Measurements from ENCODE around the gene CD74. TPM values are rescaled to one million over a fixed set of nuclear protein-coding genes. Genes with fewer than 3 reads are reported as not detected.
"Not testable (repeated sequence)": the region's sequence is repeated elsewhere in the genome, so short reads cannot be mapped to it uniquely, and the experiment has no call there.

Gene CD74
- total RNA-seq, 1 donor from 2014 or later, result 194 TPM

- no peak for DNase-seq
Observed at GRCh38 chr5:150441813-150442698, 29.3 kb upstream of the CD74 start.

DNA sequence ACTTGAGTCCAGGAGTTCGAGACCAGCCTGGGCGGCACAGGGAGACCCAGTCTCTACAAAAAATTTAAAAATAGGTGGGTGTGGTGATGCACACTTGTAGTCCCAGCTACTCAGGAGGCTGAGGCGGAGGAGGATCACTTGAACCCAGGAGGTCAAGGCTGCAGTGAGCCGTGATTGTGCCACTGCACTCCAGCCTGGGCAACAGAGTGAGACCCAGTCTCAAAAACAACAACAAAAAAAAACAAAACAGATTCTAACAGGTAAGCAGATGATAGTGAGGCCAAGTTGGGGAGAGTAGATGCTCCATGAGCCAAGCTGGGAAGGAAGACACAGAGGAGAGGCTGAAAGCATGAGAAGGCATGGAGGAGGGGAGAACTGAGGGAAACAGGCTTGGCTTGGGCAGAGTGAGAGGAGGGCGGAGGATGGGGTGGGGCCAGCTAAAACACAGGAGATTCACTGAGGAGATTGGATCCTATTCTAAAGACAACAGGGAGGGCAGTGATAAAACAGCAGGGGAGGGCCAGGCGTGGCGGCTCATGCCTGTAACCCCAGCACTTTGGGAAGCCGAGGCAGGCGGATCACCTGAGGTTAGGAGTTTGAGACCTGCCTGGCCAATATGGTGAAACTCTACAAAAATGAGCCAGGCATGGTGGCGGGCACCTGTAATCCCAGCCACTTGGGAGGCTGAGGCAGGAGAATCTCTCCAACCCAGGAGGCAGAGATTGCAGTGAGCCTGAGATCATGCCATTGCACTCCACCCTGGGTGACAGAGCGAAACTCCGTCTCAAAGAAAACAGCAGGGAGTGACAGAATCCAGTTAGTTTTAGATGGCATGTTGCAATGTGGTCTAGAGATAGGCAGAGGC, 28.5 kb upstream of the CD74 start:
- DNase-seq, result no peak

- DNase-seq, result no peak
Observed at GRCh38 chr5:150438873-150439546, 26.3 kb upstream of the CD74 start.

- peak; percentile 53 for DNase-seq
Observed at GRCh38 chr5:150436141-150436680, 23.5 kb upstream of the CD74 start.

- DNase-seq, result peak; percentile 68
Observed at GRCh38 chr5:150434464-150434863, 21.8 kb upstream of the CD74 start.

DNA sequence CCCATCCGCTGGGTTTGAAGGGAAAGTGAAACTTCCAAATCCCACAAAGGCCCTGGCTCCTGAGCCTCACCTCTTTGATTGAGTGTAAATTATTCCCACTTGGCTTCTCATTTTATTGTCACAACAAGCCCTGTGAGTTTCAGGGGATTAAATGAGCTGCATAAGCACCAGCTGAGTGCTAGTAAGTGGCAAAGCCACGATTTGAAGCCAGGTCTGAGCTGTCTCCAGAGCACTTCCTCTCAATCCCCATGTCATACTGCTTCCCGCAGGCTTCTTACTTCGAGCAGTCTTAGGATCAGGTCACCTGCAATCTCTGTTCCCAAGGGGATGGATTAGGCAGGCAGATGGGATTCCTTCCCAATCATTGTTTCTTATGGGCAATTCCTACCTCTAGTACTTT, 18.9 kb upstream of the CD74 start:
- DNase-seq, result no peak

DNA sequence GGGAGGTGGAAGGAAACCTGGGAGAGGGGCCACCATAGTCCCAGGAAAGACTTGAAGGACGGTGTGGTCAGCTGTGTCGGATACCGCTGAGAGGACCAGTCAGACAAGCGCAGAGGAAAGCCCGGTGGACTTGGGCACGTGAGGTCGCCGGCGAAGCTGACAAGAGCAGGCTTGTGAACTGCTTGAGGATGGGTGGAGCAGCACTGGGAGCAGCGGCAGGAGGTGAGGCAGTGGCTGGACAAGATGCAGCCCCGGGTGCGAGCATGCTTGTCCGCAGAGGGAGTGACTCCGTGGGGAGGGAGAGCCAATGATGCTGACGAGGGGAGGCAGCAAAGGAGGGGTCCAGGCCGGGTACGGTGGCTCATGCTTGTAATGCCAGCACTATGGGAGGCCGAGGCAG, 18.3 kb upstream of the CD74 start:
- no peak for DNase-seq

DNA sequence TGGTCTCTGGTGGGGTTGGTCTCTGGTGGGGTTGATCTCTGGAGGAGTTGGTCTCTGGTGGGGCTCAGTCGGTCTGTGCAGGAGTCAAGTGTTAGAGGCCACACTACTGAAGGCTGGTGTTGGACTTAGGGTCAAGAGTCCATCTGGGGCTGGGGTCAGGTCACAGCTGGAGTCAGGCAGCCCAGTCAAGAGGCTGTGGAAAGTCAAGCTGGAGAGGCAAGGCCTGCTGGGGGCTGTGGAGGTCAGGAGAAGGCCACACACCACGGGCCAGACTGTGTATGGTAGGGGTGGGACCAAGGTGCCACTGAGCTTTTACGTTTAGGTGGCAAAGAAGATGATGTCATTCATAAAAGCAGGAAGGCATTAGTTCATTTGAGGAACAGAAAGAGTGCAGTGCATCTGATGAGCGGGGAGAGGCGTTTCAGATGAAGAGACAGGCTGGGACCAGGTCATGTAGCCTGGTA, 16.7 kb upstream of the CD74 start:
- no peak for DNase-seq

- DNase-seq, result no peak
Observed at GRCh38 chr5:150428978-150429377, 16.3 kb upstream of the CD74 start.

- no peak for DNase-seq
Observed at GRCh38 chr5:150428106-150428876, 15.6 kb upstream of the CD74 start.

DNA sequence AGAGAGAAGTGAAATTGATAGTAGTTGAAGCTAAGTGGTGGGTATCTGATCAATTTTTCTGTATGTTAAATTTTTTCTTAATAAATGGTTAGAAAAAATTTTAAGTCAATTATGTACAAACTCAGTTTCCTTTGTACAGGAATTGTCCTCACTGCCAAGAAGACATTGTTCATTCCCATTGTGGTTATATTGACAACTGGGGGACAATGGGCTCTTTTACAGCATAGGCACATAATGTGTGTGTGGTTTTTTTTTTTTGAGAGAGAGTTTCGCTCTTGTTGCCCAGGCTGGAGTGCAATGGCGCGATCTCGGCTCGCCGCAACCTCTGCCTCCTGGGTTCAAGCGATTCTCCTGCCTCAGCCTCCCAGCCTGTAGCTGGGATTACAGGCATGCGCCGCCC, 13.5 kb upstream of the CD74 start:
- not testable (repeated sequence) for DNase-seq

- DNase-seq, result no peak
Observed at GRCh38 chr5:150422758-150423157, 10.0 kb upstream of the CD74 start.

- DNase-seq, result no peak
Observed at GRCh38 chr5:150422075-150422474, 9.4 kb upstream of the CD74 start.

- DNase-seq, result no peak
Observed at GRCh38 chr5:150419630-150420270, 7.0 kb upstream of the CD74 start.

DNA sequence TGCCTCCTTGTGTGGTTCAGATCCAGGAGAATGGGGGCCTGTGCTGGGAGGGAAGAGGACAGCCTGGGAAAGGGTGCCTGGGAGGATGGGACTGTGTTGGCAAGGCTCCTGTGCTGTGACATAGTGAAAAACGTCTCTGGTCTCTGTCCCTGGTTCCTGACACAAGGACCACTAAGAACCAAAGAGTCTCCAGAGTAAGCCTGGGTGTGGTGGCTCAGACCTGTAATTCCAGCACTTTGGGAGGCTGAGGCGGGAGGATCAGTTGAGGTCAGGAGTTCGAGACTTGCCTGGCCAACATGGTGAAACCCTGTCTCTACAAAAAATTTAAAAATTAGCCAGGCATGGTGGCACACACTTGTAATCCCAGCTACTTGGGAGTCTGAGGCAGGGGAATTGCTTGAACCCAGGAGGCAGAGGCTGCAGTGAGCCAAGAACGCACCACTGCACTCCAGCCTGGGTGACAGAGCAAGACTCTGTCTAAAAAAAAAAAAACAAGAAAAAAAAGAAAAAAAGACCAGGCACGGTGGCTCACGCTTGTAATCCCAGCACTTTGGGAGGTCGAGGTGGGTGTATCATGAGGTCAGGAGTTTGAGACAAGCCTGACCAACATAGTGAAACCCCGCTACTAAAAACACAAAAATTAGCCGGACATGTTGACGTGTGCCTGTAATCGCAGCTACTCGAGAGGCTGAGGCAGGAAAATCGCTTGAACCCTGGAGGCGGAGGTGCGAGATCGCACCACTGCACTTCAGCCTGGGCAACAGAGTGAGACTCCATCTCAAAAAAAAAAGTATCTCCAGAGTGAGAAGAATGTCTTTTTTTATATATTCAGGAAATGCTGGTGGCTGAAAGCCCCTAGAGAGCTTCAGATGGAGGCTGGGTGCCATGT, 1.4 kb upstream of the CD74 start:
- not testable (repeated sequence) for DNase-seq

GRCh38 chr5:150413176-150413901, 629 bp upstream of the CD74 start:
- DNase-seq, result no peak

- DNase-seq, result no peak
Observed at GRCh38 chr5:150411245-150411979, 1.3 kb downstream of the CD74 start.

DNA sequence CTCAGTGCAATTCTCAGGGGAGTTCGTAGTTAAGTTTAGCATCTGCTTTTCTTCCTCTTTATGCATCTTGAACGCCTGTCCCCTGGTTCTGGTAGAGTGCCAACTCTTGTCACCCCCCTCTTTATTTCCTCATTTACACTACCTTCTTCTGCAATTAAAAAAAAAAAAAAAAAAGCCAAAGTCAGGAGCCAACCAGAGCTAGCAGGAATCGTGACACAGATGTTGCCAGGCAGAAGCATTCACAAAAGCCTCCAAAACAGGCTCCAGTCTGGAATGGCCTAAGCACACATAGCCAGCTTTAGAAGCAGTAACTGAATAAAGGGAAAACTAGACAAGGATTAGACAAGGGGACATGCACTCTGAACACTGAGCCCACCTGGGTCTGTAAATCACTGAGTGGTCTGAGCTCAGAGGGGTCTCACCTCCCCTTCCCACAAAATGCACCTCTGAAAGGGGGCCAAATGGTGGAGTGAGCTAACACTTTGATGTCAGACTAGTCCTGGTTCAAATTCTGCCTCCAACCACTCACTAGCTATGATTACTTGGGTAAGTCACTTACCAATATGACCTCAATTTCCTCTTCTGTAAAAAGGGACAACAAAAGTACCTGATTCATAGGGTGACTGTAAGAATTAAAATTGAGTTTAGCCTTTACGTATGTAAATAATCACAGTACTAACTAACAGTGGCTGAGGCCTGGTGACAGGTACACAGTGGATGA, 2.0 kb downstream of the CD74 start:
- peak; percentile 76 for DNase-seq
